GM21786 (cell line): Measurements from ENCODE around the gene NFYA.

Experiments used
- ATAC-seq: cut with Tn5 transposase; IDR thresholded peaks from one replicate; pipeline ENCODE4 v1.9.1; 2021; ENCODE audit not compliant: unreplicated experiment

Gene NFYA

DNA sequence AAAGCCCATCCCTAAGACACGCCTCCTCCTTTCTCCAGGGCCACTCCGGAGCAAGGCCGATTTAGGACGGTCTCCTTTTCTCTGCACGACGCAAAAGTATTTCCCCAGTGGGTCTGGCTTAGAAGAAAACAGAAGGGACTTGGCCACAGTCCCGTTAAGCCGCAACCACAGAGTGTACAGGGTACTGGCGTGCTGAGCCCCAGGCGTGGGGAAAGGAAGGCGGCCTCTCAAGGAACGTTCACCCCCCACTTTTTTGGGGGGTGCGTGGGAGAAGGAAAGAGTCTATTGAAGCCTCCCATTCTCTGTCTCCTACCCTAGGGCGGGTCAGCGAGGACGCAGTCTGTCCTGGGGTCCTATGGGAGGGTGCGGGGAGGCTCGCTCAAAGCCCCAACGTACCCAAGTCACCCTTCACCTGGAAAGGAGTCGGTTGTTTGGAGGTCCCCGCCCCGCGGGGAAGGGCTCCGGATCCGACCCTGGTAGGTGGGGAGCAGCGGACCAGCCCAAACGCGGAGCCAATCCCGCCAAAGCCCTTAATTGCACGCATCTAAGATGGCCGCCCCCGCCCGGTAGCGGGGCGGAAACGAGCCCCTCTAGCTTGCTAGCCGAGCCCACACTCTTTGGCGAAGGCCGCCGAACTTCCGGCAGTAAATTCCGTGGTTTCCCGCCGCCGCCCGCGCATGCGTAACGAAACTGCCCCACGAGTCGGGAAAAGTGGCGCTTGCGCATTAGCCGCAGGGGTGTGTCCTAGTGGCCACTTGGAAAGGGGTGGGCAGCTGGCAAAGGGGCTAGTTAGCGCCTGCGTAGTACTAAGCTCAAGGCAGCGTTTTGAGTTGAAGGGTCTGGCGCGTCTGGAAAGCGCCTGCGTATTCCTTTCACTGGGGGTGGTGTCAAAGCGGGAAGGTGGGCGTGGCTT, 595 bp upstream of the NFYA start, which contains the start of gene OARD1:
OARD1 (minus strand) TSS at position 434 of the 913 bp plus-strand sequence. CDS start 722 bp downstream, outside the sequence.
- ATAC-seq, result peak; percentile 70

DNA sequence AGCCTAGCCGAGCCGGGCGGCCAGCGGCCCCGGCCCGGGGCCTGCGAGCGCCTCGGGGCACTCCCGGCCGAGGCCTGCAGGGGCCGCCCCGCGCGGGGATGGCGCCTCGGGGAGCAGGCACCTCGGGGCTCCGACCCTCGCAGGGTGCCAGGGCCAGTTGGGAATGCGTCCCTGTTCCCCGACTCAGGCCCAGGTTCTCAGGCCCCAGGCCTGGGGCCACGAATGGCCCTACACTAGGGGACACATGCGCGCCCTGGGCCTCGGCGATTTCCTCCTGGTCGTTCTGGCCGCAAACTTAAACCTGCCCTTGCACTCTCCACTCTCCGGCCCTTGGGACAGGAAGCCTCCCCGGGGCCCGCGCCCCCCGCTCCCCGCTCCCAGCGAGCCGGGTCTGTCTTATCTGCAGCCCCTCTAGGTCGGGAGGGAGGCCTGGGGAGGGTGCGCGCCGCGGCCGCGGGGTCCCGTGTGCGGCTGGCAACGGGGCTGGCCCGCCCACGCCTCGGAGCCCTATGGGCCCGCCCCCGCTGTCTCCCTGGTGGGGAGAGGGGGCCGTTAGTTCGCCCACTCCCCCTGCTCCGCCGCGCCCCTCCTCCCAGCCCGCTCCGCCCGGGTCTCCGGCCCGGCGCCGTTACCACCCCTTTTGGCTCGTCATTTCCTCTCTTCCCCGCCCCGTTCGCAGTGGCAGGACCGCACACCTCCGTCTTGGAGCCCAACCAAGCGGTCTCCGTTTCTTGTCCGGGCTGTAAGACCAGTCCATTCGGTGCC, 611 bp downstream of the NFYA start:
- peak; percentile 24 for ATAC-seq

DNA sequence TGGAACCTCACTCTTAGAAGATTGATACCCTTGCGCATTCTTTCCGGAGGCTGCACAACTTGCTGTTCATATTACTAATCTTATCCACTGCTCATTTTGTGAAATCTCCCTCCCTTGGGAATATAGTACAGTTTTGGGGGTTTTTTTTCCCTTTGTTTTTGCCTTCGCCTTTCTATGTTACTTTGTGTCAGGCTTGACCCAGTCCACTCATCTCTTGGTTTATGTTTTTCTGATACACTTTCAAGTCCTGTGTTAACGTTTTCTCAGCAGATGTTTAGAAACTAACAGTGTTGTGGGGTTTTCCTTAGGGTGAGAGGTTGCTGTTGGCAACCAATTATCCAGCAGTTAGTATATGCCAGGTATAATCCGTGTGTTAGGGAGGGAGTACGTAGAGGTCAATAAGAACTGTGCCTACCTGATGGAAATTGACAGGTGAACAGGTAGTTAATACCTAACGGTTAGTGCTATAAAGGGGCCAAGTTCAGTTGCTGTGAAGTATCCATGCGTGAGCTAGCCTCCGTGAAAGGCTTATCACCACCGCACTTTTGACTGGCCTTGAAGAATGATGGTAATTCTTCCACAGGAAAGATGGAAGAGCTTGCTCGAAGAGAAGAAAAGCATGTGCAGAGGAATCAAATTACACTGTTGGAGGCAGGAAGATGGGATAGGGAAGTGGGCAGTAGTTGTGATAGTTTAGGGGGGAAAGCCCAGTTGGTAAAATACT, 1.4 kb downstream of the NFYA start:
- no peak for ATAC-seq

DNA sequence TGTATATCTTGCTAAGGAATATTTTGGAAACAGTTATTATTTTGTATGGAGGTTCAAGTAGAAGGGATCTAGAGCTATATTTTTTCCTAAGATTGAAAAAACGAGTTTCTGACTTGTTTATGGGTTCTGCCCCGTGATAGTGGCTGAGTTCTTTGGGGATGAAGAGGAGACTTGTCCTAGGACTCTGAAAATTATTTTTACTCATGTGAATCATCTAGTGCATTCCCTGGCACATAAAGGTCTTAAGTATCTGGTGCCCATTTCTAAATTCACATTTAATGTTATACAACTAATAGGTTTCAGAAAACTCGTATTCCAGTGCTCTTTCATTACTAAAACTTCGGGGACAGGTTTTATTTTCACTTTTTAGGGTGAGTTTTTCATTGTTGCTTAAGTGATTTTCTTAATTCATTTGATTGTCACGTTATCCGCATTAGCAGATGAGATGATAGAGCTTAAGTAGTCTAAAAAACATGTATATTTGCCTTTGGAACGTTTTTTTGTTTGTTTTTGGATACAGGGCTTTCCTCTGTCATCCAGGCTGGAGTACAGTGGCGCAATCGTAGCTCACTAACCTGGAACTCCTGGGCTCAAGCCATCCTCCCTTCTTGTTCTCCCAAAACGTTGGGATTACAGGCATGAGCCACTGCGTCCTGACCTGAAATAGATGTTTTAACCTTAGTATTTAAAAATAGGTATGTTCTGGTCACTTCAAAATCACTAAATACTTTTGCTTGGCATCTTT, 2.1 kb downstream of the NFYA start:
- no peak for ATAC-seq

DNA sequence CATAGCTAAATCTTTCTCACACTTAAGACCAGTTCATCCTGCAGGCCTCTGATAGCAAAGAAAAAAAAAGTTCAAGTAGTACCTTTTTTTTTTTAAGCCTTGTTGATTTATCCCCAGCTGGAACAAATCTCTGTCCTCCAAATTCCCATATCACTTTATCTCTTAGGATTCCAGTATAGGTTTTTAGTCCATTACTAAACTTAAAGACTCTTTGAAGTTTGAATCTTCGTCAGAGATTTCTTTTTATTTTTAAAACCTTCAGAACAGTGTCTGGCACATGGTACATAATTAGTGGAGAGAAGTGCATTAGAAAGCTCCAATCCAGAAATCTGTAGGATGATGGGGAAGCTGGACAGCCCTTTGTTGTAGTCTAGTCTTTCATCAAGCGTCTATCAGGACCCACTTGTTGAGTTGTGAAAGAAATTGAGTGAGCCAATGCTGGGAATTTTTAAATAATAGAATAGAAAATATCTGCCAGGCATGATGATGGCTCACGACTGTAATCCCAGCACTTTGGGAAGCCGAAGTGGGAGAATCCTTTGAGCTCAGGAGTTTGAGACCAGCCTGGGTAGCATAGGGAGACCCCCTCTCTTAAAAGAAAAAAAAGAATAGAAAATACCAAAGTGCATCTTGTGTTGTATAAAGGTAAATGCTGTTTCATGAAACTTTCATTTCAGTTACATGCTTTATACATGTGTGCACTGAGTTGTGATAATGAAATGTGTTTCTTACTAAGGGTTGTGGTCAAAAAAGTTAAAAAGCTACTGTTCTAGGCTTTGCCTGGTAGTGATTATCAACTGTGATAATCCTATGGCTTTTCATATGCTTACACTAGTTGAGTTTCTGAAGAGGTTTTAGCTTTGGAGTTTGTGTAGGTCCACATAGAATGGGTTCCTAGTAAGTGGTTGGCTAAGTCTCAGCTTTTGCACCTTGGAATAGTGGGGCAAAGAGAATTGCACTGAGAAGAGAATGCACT, 3.2 kb downstream of the NFYA start:
- no peak for ATAC-seq

DNA sequence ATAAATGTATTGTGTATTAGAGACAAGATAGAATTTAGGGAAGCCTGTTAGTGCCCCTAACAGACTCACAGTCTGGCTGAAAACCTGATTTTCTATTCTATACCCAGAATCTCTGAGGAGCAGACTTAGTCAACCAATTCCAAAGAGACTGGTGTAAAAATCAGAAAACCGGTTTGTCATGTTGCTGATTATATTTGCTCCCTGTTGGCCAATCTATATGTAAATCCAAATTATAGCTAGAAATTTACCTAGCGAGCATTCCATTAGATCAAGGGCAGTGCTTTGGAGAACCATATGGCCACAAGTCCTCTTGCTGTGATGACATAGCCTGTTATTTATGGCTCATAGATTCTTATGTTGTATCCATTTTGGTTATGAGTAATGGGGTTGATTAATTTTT, 4.8 kb downstream of the NFYA start:
- ATAC-seq, result no peak

DNA sequence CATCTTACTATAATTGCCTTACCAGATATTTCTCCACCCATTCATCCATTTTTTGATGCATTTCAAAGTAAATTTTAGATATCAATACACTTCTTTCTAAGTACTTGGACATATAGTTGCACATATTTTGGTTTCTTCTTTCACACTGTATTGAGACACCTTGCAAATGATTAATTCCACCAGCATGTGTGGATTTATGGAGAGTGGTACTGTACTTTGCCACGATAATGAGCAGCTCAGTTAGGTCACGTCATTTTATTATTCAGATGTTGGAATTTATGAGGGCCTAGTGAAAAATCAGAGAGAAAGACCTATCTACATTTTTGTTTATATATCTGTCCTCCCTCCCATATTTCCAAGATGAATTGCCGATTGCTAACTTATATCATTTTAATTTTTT, 5.3 kb downstream of the NFYA start:
- no peak for ATAC-seq

DNA sequence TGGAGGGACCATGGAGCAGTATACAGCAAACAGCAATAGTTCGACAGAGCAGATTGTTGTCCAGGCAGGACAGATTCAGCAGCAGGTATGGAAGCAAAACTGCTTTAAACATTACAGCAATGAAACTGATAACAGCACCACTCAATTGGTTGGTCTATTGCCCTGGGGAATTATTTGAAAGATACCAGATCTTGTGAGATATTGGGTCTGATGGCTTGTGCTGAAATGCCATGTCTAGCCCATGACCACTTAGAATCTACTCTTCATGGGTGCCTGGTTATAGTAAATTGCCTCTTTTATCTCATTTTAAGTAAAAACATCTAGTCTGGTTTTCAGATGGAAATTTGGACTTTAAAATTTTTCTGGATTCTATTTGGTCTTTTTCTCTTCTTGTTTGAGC, 6.3 kb downstream of the NFYA start:
- no peak for ATAC-seq

DNA sequence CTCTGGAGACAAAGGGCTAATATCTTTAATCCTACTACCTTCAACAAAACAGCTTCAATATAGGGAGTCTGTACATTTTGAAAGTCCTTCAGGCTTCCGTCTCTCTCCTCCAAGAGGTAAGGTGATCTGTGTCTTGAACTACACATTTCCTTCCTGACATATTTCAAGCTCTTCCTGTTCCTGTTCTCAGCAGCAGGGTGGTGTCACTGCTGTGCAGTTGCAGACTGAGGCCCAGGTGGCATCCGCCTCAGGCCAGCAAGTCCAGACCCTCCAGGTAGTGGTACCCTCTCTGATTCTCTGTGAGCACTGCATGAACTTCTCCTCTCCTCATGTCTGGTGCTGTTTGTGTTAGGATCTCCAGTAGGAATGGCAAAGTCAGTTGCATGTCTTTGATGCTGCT, 7.8 kb downstream of the NFYA start:
- ATAC-seq, result no peak

DNA sequence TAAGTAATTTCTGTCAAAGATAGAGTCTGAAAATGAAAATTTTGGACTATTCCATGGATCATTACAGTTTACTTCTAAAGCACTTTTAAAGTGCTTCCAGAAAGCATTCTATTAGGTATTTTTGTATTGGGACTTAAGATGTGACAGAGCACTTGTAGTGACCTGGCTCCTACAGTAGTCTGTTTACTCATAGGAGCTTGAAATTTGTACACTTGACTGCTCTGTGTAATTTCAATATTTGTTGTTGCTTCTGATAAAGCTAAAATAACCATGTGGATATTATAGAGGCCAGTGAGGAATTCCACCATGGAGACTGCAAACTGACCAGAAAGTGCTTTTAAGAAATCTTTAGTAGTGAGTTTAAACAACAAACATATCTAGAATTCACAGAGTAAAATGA, 10.3 kb downstream of the NFYA start:
- no peak for ATAC-seq

DNA sequence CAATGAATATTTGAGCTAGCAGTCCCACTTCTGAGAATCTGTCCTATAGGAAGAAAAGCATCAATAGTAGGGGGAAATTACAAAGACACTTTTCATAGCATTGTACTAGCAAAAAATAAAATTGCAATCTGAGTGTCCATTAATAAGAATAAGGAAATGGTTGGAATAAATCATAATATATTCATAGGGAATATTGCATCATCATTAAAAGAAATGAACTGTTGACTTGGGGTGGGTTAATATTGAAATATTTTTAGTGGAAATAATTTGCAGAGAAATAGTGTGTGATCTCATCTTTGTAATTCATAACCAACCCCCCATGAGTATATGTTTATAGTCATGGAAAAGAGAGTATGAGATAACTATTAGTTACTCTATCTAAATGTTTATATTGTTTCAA, 12.4 kb downstream of the NFYA start:
- no peak for ATAC-seq

DNA sequence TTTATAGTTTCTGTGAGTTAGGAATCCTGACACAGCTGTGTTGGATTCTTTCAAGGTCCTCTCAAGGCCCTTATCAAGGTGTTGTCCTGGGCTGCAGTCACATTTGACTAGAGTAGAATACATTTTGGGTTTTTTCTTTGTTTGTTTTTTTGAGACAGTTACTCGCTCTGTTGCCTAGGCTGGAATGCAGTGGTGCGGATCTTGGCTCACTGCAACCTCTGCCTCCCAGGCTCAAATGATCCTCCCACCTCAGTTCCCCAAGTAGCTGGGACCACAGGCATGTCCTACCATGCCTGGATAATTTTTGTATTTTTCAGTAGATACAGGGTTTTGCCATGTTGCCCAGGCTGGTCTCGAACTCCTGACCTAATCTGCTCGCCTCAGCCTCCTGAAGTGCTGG, 15.7 kb downstream of the NFYA start:
- ATAC-seq, result no peak

DNA sequence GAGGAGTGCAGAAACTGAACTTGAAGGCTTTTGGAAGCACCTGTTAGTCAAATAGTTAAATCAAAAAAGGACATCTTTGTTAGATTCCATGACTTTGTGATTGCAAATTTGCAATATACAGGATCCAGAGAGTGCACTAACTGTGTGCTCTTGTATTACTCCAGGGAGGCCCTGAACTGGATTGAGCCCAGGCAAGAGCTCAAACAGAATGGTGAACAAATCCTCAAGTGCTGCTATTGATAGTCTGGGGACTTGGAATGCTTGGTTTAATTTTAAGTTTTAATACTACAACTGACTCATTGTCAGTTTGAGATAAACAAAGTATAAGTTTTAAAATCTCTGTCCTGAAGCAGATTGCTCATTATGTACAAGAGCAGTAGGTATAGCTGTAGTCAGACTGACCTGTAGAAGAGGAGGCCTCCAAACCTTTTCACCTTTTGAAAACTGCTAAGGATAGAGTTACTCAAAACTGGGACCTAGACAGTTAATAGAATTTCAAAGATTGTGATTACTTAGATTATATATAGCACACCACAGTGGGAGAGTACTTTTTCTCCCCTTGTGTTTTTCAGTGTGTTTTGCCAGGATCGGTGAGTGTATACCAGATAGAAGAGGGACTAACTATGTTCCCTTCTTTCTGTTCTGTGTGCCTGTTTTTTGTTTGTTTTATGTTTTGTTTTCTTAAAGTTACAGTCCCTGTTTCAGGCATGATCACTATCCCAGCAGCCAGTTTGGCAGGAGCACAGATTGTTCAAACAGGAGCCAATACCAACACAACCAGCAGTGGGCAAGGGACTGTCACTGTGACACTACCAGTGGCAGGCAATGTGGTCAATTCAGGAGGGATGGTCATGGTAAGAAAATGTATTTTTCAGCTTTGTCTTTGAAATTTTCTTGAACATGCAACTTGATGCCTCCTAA, 18.3 kb downstream of the NFYA start:
- ATAC-seq, result no peak

DNA sequence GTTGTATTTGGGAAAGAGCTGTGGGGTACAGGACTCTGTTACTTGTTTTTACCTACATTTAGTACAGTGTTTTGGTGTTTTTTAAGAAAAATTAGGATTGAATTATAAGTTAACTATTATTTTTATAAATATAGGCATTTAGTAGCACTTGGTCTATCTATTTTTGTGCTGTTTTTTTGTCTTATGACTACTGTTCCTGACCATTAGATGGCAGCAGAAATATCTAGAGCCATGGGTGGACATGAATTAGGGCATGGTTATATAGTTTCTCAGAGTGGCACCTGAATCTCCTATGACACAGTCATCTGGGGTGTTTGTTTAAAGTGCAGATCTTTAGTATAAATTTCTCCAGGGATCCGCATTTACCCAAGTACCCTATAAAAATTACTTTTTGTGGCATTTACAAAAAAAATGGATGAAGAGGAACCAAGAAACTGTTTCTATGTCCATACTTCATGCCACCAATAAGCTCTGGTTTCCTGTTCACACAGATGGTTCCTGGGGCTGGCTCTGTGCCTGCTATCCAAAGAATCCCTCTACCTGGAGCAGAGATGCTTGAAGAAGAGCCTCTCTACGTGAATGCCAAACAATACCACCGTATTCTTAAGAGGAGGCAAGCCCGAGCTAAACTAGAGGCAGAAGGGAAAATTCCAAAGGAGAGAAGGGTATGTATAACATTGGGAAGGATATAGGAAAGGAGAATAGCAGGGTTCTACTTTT, 19.8 kb downstream of the NFYA start:
- no peak for ATAC-seq

DNA sequence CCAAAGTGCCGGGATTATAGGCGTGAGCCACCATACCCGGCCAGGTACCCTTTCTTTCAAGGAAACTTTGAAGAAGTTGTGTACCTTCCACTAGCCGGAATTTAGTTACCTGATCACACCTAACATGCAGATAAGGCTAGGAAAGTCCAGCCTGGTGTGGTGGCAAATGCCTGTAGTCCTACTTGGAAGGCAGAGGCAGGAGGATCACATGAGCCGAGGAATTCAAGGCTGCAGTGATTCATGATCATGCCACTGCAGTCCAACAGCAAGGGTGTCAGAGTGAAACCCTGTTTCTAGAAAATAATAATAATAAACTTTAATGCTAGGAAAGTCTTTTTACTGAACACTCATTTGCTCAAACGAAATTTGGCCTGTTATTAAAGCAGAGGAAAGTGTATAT, 21.0 kb downstream of the NFYA start:
- no peak for ATAC-seq

DNA sequence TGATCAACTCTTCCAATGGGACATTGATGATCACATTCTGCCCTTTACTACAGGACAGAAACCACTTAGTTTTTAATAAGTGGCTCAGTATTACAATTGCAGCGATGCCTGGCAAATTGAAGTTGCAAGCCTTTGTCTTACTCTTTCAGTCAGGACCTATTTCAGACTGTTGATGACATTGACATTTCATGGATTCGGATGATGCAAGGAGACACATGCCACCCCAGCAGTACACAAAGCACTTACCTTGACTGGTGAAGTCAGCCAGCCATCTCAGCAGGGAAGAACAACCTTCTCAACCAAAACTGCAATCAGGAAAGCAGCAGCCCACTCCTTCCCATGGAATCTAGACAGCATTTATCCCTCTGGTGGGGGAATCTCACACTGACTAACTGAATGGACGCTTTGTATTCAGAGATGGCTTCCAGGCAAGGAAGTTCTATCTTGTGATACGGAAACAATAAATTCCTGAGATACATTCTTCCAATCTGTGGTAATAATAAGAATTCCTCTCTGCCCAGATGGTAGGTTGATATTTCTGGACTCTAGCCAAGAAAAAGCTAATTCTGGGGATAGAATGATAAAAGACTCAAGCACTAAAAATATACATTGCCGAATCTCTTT, 24.8 kb downstream of the NFYA start:
- no peak for ATAC-seq

DNA sequence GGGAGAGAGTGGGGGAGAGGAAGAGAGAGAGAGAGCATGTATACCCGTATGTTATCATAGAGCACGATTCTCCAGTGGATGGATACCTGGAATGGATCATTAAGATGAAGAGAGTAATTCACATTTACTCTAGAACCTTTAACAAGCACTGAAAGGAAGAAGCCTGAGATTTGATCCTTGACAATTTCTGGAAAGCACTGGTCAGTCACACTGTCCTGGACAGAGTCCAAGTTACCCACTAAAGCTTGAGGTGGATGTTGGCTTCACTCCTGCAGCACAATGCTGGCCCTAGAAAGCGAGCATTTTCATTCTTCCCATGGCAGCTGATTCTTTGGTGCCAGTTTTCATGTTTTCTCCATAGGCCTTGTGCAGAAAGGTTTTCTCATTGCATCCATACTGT, 25.6 kb downstream of the NFYA start:
- no peak for ATAC-seq
